PC-3 (cell line): ENCODE data around the gene HOXB1.

Experiments
- EZH2phosphoT487 ChIP-seq: fragments of 300-600 bp; sonication (generic); IDR thresholded peaks from 2 replicates; pipeline ENCODE4 v1.6.1; 2018; ENCODE audit warnings: mild to moderate bottlenecking, antibody characterized with exemption, low read length, borderline replicate concordance
- TF ChIP-seq, protein P1 (sequence below): fragments of 300-600 bp; sonication (generic); conservative IDR thresholded peaks from 2 replicates; pipeline ENCODE4 v1.5.1; 2017; ENCODE audit warnings: antibody characterized with exemption, low read depth, mild to moderate bottlenecking, low read length

DNA sequence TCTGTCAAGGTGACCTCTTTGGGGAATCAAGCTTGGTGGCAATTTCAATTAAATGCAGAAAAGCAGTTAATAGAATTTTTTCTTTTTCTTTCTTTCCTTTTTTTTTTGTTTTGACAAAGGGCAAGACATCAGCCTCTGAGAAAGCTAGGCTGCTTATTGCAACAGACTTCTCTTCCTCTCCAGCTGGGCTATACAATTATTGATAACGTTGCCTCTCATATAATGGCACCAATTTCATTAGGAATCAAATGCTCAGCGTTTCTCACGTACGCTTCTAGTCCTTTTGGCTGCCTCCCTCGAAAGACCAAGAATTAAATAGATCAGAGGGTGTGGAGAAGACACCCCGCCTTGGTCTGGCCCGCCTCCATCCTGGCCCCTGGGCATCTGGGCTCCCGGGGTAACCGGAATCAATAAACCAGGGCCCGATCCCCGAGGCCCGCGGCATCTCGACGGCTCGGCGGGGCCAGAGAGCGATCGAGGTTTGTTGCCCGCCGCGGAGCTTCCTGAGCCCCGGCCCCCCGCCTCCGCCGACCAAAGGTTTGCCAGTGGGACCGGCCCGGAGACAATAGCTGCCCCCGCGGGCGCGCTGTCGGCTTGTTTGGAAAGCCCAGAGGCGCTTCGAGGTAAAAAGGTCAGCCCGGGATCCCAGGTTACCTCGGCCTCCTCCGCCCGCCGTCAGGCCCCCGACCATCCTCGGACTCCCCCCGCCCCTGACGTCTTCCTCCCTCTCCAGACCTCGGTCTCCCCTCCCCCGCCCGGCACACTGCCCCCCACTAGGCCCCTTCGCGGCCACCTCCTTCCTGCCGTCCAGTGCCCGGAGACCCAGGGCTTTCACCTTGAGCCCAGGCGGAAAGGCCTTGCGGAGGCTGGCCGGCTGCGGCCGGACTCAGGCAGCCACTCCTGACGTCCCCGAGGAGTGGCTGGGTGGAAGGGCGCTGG lies 3.9 kb downstream of the HOXB1 start:
- TF ChIP-seq, protein P1, sequence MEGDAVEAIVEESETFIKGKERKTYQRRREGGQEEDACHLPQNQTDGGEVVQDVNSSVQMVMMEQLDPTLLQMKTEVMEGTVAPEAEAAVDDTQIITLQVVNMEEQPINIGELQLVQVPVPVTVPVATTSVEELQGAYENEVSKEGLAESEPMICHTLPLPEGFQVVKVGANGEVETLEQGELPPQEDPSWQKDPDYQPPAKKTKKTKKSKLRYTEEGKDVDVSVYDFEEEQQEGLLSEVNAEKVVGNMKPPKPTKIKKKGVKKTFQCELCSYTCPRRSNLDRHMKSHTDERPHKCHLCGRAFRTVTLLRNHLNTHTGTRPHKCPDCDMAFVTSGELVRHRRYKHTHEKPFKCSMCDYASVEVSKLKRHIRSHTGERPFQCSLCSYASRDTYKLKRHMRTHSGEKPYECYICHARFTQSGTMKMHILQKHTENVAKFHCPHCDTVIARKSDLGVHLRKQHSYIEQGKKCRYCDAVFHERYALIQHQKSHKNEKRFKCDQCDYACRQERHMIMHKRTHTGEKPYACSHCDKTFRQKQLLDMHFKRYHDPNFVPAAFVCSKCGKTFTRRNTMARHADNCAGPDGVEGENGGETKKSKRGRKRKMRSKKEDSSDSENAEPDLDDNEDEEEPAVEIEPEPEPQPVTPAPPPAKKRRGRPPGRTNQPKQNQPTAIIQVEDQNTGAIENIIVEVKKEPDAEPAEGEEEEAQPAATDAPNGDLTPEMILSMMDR: no peak
- TF ChIP-seq EZH2phosphoT487: no peak
